H9 (cell line): Measurements from ENCODE around the gene ZNF638. TPM values are rescaled to one million over a fixed set of nuclear protein-coding genes. Genes with fewer than 3 reads are reported as not detected.

Experiments
- DNase-seq: peaks from one replicate; pipeline ENCODE4 v3.0.0-alpha.2; 2017
- H2AFZ ChIP-seq: one replicate; pipeline ENCODE4 v1.6.1; 2013; ENCODE audit warnings: mild to moderate bottlenecking, low read length, control low read depth, moderate library complexity
- H2AK5ac ChIP-seq: 2 replicates; pipeline ENCODE4 v1.6.1; 2013; ENCODE audit warnings: low read length, control low read depth, mixed read lengths; ENCODE audit not compliant: insufficient read length
- H2BK120ac ChIP-seq: one replicate; pipeline ENCODE4 v1.6.1; 2013; ENCODE audit warnings: low read depth, mild to moderate bottlenecking, low read length, control low read depth, inconsistent platforms; ENCODE audit not compliant: poor library complexity, severe bottlenecking
- H2BK12ac ChIP-seq: 2 replicates; pipeline ENCODE4 v1.6.1; 2013; ENCODE audit warnings: low read length, control low read depth, mixed read lengths, low read depth; ENCODE audit not compliant: insufficient read length
- H2BK15ac ChIP-seq: 2 replicates; pipeline ENCODE4 v1.6.1; 2013; ENCODE audit warnings: low read depth, low read length, control low read depth
- H2BK20ac ChIP-seq: one replicate; pipeline ENCODE4 v1.6.1; 2013; ENCODE audit warnings: low read depth, mild to moderate bottlenecking, low read length, control low read depth, inconsistent platforms; ENCODE audit not compliant: poor library complexity, severe bottlenecking
- H2BK5ac ChIP-seq: 2 replicates; pipeline ENCODE4 v1.6.1; 2013; ENCODE audit warnings: low read length, control low read depth, mixed read lengths; ENCODE audit not compliant: insufficient read length
- H3K14ac ChIP-seq: 2 replicates; pipeline ENCODE4 v1.6.1; 2013; ENCODE audit warnings: low read length, control low read depth; ENCODE audit not compliant: insufficient read depth
- H3K18ac ChIP-seq: 2 replicates; pipeline ENCODE4 v1.6.1; 2013; ENCODE audit warnings: low read depth, mild to moderate bottlenecking, mixed read lengths, low read length, control low read depth; ENCODE audit not compliant: insufficient read length
- H3K23ac ChIP-seq: 2 replicates; pipeline ENCODE4 v1.6.1; 2013; ENCODE audit warnings: low read length, control low read depth, mixed read lengths, low read depth; ENCODE audit not compliant: insufficient read length
- H3K23me2 ChIP-seq: 2 replicates; pipeline ENCODE4 v1.6.1; 2013; ENCODE audit warnings: low read depth, mild to moderate bottlenecking, mixed read lengths, low read length, control low read depth; ENCODE audit not compliant: insufficient read length, poor library complexity, severe bottlenecking
- H3K27ac ChIP-seq: 2 replicates; pipeline ENCODE4 v1.5.1; 2013; ENCODE audit warnings: low read length, control low read depth, mixed read lengths, low read depth; ENCODE audit not compliant: insufficient read length
- H3K27me3 ChIP-seq: 2 replicates; pipeline ENCODE4 v1.6.1; 2013; ENCODE audit warnings: low read length, control low read depth, inconsistent platforms; ENCODE audit not compliant: insufficient read depth
- H3K4ac ChIP-seq: 2 replicates; pipeline ENCODE4 v1.6.1; 2013; ENCODE audit warnings: low read depth, mild to moderate bottlenecking, control low read depth, inconsistent platforms, low read length, moderate library complexity
- H3K4me1 ChIP-seq: 2 replicates; pipeline ENCODE4 v1.6.1; 2013; ENCODE audit warnings: low read length, control low read depth, inconsistent platforms; ENCODE audit not compliant: insufficient read depth
- H3K4me2 ChIP-seq: 2 replicates; pipeline ENCODE4 v1.6.1; 2013; ENCODE audit warnings: low read length, control low read depth, mixed read lengths; ENCODE audit not compliant: insufficient read length, insufficient read depth
- H3K56ac ChIP-seq: 2 replicates; pipeline ENCODE4 v1.6.1; 2013; ENCODE audit warnings: low read depth, mild to moderate bottlenecking, mixed read lengths, low read length, control low read depth; ENCODE audit not compliant: insufficient read length
- H3K79me1 ChIP-seq: 2 replicates; pipeline ENCODE4 v1.6.1; 2013; ENCODE audit warnings: low read depth, mild to moderate bottlenecking, moderate library complexity, low read length, control low read depth, inconsistent platforms; ENCODE audit not compliant: insufficient read depth, poor library complexity, severe bottlenecking
- H3K79me2 ChIP-seq: 2 replicates; pipeline ENCODE4 v1.6.1; 2013; ENCODE audit warnings: low read length, control low read depth, inconsistent platforms; ENCODE audit not compliant: insufficient read depth
- H3K9ac ChIP-seq: 2 replicates; pipeline ENCODE4 v1.6.1; 2013; ENCODE audit warnings: low read length, control low read depth, mixed read lengths; ENCODE audit not compliant: insufficient read length; ENCODE audit errors: extremely low read depth
- H3K9me3 ChIP-seq: one replicate; pipeline ENCODE4 v1.6.1; 2013; ENCODE audit warnings: low read depth, low read length, inconsistent platforms; ENCODE audit not compliant: control insufficient read depth
- H3T11ph ChIP-seq: one replicate; pipeline ENCODE4 v1.6.1; 2013; ENCODE audit warnings: mild to moderate bottlenecking, low read length, control low read depth, inconsistent platforms
- H4K20me1 ChIP-seq: one replicate; pipeline ENCODE4 v1.6.1; 2013; ENCODE audit not compliant: control insufficient read depth, insufficient read length, insufficient read depth
- H4K5ac ChIP-seq: 2 replicates; pipeline ENCODE4 v1.6.1; 2013; ENCODE audit warnings: low read depth, mild to moderate bottlenecking, mixed read lengths, low read length, control low read depth; ENCODE audit not compliant: insufficient read length
- H4K8ac ChIP-seq: replicated peaks from 2 replicates; pipeline ENCODE4 v1.6.1; 2013; ENCODE audit warnings: low read length, control low read depth, mixed read lengths, low read depth; ENCODE audit not compliant: insufficient read length
- H4K91ac ChIP-seq: 2 replicates; pipeline ENCODE4 v1.6.1; 2013; ENCODE audit warnings: low read depth, mild to moderate bottlenecking, moderate library complexity, mixed read lengths, low read length, control low read depth; ENCODE audit not compliant: insufficient read length
- H3K27ac Mint-ChIP-seq, 3 experiments: 2 replicates in 2 of 3; 3 replicates in 1 of 3; pipeline ENCODE4 v1.8.0; 2020 to 2021; ENCODE audit warnings: mixed read lengths in 3 of 3, mild to moderate bottlenecking in 1 of 3, moderate library complexity in 1 of 3
- H3K27me3 Mint-ChIP-seq: 2 replicates; pipeline ENCODE4 v1.8.0; 2021; ENCODE audit warnings: low read depth, mild to moderate bottlenecking, moderate library complexity, mixed read lengths
- H3K36me3 Mint-ChIP-seq, 3 experiments: 2 replicates in 2 of 3; 3 replicates in 1 of 3; pipeline ENCODE4 v1.8.0; 2020 to 2021; ENCODE audit warnings: low read depth in 3 of 3, mixed read lengths in 3 of 3; ENCODE audit not compliant: insufficient read depth in 1 of 3
- H3K4me1 Mint-ChIP-seq, 2 experiments: 2 replicates each; pipeline ENCODE4 v1.8.0; 2020; ENCODE audit warnings: mixed read lengths in 2 of 2
- H3K4me3 Mint-ChIP-seq, 2 experiments: 2 replicates in 1 of 2; 3 replicates in 1 of 2; pipeline ENCODE4 v1.8.0; 2020 to 2021; ENCODE audit warnings: mild to moderate bottlenecking in 2 of 2, mixed read lengths in 2 of 2, moderate library complexity in 1 of 2
- H3K9me3 Mint-ChIP-seq, 2 experiments: 2 replicates in 1 of 2; 3 replicates in 1 of 2; pipeline ENCODE4 v1.8.0; 2020; ENCODE audit warnings: mild to moderate bottlenecking in 2 of 2, mixed read lengths in 2 of 2, moderate library complexity in 1 of 2
- WGBS: extraction: QIAGEN DNeasy Blood & Tissue Kit; methylation state at CpG from one replicate; pipeline ENCODE4 v1.1.7; 2013; ENCODE audit warnings: missing lambda C conversion rate, low lambda C conversion rate, mixed read lengths; ENCODE audit not compliant: insufficient read length; ENCODE audit errors: extremely low coverage; 5-methylcytosine and 5-hydroxymethylcytosine counted together
- total RNA-seq: library from RNA; stranded (reverse); gene quantifications from 2 replicates; pipeline ENCODE4 v1.2.1, GENCODE V29; 2021
- TF ChIP-seq, protein P1 (sequence below): fragments of 200-600 bp; sonication (generic); conservative IDR thresholded peaks from 3 replicates; pipeline ENCODE4 v1.8.0; 2021; ENCODE audit warnings: antibody characterized with exemption, mild to moderate bottlenecking

The ZNF638 gene
- total RNA-seq, 1 experiment from 2014 or later = 146 TPM

DNA sequence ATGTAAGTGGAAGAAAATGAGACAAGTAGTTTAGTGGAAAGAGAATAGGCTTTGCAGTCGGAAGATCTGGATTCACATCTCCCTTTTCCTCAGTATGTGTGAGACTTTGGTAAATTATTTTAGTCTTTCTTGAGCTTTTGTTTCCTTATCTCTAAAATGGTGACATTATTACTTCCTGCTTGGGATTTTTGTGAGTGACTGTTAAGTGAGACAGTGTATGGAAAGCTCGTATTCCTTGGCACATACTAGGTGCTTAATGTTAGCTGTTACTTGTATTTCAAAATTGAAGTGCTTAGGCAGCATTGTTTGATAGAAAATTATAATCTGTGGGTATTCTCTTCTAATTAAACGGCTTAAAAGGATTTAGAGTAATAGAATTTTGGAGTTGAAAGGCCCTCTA lies 2.0 kb downstream of the ZNF638 start:
- H3K4me1 ChIP-seq = peaks cover 3% of the 10 kb centered on the region; the same call in 1 of the 2 replicates
- Mint-ChIP-seq H3K4me3 (peak overlapping the region; percentile 97 to 100), H3K4me1 (peaks cover 44 to 56% of the 10 kb centered on the region in 2 experiments), H3K9me3 (no peaks in the 10 kb centered on the region), H3K27me3 (no peaks in the 10 kb centered on the region), H3K36me3 (peaks cover 3 to 17% (median 16%) of the 10 kb centered on the region in 3 experiments), H3K27ac (peak overlapping the region in 2 of 3 experiments; percentile 0 to 23; a peak in 4 of 7 replicates)
- no peak overlapping the region for H3K18ac ChIP-seq
- no peak overlapping the region for H3K56ac ChIP-seq
- no peak overlapping the region for H2BK120ac ChIP-seq
- peak overlapping the region; percentile 75 for H3K4me2 ChIP-seq
- H3K23ac ChIP-seq = no peak overlapping the region
- no peak overlapping the region for H2BK20ac ChIP-seq
- H3K23me2 ChIP-seq = peaks cover 3% of the 10 kb centered on the region
- TF ChIP-seq, protein P1, sequence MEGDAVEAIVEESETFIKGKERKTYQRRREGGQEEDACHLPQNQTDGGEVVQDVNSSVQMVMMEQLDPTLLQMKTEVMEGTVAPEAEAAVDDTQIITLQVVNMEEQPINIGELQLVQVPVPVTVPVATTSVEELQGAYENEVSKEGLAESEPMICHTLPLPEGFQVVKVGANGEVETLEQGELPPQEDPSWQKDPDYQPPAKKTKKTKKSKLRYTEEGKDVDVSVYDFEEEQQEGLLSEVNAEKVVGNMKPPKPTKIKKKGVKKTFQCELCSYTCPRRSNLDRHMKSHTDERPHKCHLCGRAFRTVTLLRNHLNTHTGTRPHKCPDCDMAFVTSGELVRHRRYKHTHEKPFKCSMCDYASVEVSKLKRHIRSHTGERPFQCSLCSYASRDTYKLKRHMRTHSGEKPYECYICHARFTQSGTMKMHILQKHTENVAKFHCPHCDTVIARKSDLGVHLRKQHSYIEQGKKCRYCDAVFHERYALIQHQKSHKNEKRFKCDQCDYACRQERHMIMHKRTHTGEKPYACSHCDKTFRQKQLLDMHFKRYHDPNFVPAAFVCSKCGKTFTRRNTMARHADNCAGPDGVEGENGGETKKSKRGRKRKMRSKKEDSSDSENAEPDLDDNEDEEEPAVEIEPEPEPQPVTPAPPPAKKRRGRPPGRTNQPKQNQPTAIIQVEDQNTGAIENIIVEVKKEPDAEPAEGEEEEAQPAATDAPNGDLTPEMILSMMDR = no peak
- H3K27me3 ChIP-seq = no peaks in the 10 kb centered on the region
- H3T11ph ChIP-seq = no peak overlapping the region
- no peak for DNase-seq
- no peak overlapping the region for H2AFZ ChIP-seq
- H3K14ac ChIP-seq = no peak overlapping the region
- H4K8ac ChIP-seq = no peak overlapping the region
- H4K5ac ChIP-seq = no peak overlapping the region
- H3K9ac ChIP-seq = no peak overlapping the region
- H3K79me1 ChIP-seq = peaks cover 5% of the 10 kb centered on the region
- H3K4ac ChIP-seq = no peak overlapping the region
- H4K20me1 ChIP-seq = no peaks in the 10 kb centered on the region
- H3K27ac ChIP-seq = no peak overlapping the region
- H3K9me3 ChIP-seq = no peaks in the 10 kb centered on the region
- H2BK15ac ChIP-seq = no peak overlapping the region
- H2BK12ac ChIP-seq = no peak overlapping the region
- whole genome bisulfite sequencing = no CpG with 5 or more reads among the region's 3 CpGs
- H4K91ac ChIP-seq = no peak overlapping the region
- H2AK5ac ChIP-seq = no peak overlapping the region
- H3K79me2 ChIP-seq = peaks cover 35% of the 10 kb centered on the region
- H2BK5ac ChIP-seq = no peak overlapping the region
